Ascending aorta (tissue), 2 donors: ENCODE results near the gene INCA1. TPM values are rescaled to one million over a fixed set of nuclear protein-coding genes. Genes with fewer than 3 reads are reported as not detected.

ENCODE experiments used
- DNase-seq, 2 donors: peaks; one replicate each; pipeline ENCODE4 v3.0.0-alpha.2; 2019; ENCODE audit warnings: low spot score in 2 of 2
- H3K27ac ChIP-seq, 2 donors: fragments of 200-600 bp; sonication (generic); one replicate each; pipeline ENCODE4 v1.5.1; 2016 to 2017; ENCODE audit warnings: mild to moderate bottlenecking in 1 of 2
- H3K27me3 ChIP-seq: fragments of 200-600 bp; sonication (generic); one replicate; pipeline ENCODE4 v1.5.1; 2017
- H3K36me3 ChIP-seq, 2 donors: fragments of 200-600 bp; sonication (generic); one replicate each; pipeline ENCODE4 v1.5.1; 2016
- H3K4me1 ChIP-seq, 2 donors: fragments of 200-600 bp; sonication (generic); one replicate each; pipeline ENCODE4 v1.5.1; 2016 to 2017; ENCODE audit warnings: mild to moderate bottlenecking in 1 of 2
- H3K4me3 ChIP-seq, 2 donors: fragments of 200-600 bp; sonication (generic); one replicate each; pipeline ENCODE4 v1.5.1; 2016 to 2017; ENCODE audit warnings: mild to moderate bottlenecking in 1 of 2
- H3K9me3 ChIP-seq, 2 donors: fragments of 200-600 bp; sonication (generic); one replicate each; pipeline ENCODE4 v1.5.1; 2016
- intact Hi-C: fragments of 100-400 bp; cut with DNase I; formaldehyde crosslinking; loops from one replicate; pipeline ENCODE4 v1.15.1; 2023
- total RNA-seq: library from RNA; depleted of rRNA; stranded (reverse); fragments of >200 nt; gene quantifications from one replicate; pipeline ENCODE4 v1.1.0, GENCODE V29; 2016
- TF ChIP-seq, protein P1 (sequence below), 3 experiments: fragments of 200-600 bp in 2 of 3; fragments of 450-650 bp in 1 of 3; sonication (generic) in 2 of 3; IDR thresholded peaks; one replicate each; pipeline ENCODE4 v1.5.1; 2016 to 2019; ENCODE audit warnings: antibody characterized with exemption in 3 of 3, mild to moderate bottlenecking in 1 of 3, moderate library complexity in 1 of 3

INCA1 gene
- total RNA-seq, 1 donor from 2014 or later = not detected

- Histone ChIP-seq H3K27ac (no peak overlapping the region), H3K36me3 (peaks cover 57 to 59% of the 10 kb centered on the region in 2 donors), H3K27me3 (no peaks in the 10 kb centered on the region), H3K4me1 (peaks cover 0 to 9% of the 10 kb centered on the region in 2 donors), H3K9me3 (no peaks in the 10 kb centered on the region), H3K4me3 (no peak overlapping the region)
- no peak for DNase-seq
- TF ChIP-seq, protein P1, sequence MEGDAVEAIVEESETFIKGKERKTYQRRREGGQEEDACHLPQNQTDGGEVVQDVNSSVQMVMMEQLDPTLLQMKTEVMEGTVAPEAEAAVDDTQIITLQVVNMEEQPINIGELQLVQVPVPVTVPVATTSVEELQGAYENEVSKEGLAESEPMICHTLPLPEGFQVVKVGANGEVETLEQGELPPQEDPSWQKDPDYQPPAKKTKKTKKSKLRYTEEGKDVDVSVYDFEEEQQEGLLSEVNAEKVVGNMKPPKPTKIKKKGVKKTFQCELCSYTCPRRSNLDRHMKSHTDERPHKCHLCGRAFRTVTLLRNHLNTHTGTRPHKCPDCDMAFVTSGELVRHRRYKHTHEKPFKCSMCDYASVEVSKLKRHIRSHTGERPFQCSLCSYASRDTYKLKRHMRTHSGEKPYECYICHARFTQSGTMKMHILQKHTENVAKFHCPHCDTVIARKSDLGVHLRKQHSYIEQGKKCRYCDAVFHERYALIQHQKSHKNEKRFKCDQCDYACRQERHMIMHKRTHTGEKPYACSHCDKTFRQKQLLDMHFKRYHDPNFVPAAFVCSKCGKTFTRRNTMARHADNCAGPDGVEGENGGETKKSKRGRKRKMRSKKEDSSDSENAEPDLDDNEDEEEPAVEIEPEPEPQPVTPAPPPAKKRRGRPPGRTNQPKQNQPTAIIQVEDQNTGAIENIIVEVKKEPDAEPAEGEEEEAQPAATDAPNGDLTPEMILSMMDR (IDR thresholded peaks at IDR 0.05) = no peak
- intact Hi-C loops = no loop called here
Measured at GRCh38 chr17:4982305-4982704, 15.0 kb downstream of the INCA1 start.

DNA sequence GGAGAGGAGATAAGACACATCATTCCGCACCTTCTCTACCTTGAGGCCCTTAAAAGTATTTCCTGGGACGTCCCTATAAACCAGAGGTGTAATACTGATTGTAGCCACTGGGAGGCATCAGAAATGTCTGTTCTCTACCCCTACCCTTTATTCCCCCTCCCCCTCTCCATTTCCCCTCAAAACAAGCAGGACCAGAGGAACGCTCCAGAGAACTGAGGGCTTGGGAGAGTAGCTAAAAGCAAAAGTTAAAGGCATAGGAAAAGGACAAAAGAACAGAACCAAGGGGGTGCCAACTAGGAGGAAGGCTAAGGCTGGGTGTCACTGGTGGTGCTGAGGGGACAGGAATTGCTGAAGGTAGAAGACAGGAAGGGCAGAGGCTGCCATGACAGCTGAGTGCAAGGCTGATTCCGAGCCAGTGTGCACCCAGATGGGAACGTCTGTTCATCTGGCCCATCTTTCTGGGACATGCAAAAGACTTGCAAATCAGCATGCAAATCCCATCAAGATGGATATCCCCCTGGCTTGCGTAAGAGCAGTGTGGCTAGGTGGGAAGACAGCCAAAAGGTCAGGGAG is 16.6 kb downstream of the INCA1 start:
- no peak overlapping the region for H3K27ac ChIP-seq
- peaks cover 68 to 74% of the 10 kb centered on the region in 2 donors for H3K36me3 ChIP-seq
- TF ChIP-seq, protein P1 (IDR thresholded peaks at IDR 0.05) = peak; percentile 68 to 76 (median 76)
- no peak for DNase-seq
- H3K4me1 ChIP-seq = no peaks in the 10 kb centered on the region
- intact Hi-C loops = loop anchor here (1.0 kb wide), 1 partner anchor 82 kb away; no protein-coding TSS in a partner anchor
- no peak overlapping the region for H3K4me3 ChIP-seq
- H3K9me3 ChIP-seq = no peaks in the 10 kb centered on the region
- no peaks in the 10 kb centered on the region for H3K27me3 ChIP-seq

DNA sequence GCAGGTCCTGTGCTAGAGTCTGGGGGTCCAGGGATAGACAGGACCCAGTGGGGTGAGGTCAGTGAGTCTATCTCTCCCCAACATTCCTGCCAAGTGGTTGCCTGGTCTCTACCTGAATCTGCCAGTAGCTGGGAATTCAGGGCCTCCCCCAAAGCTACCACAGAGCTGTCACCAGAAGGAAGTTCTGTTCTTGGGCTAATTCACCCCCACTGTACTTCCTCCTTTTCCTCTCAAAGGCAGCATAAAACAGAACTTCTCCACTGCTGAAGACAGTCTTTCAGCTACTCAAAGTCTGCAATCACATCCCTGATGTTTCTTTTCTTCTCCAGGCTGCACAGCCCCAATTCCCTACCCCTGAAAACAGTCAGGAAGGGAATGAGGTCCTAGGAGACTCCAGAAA is 18.6 kb downstream of the INCA1 start:
- H3K4me1 ChIP-seq = no peaks in the 10 kb centered on the region
- no peaks in the 10 kb centered on the region for H3K27me3 ChIP-seq
- no peaks in the 10 kb centered on the region for H3K9me3 ChIP-seq
- TF ChIP-seq, protein P1 (IDR thresholded peaks at IDR 0.05) = no peak
- no peak overlapping the region for H3K27ac ChIP-seq
- intact Hi-C loops = no loop called here
- DNase-seq = no peak
- peaks cover 61 to 76% of the 10 kb centered on the region in 2 donors for H3K36me3 ChIP-seq
- no peak overlapping the region for H3K4me3 ChIP-seq

DNA sequence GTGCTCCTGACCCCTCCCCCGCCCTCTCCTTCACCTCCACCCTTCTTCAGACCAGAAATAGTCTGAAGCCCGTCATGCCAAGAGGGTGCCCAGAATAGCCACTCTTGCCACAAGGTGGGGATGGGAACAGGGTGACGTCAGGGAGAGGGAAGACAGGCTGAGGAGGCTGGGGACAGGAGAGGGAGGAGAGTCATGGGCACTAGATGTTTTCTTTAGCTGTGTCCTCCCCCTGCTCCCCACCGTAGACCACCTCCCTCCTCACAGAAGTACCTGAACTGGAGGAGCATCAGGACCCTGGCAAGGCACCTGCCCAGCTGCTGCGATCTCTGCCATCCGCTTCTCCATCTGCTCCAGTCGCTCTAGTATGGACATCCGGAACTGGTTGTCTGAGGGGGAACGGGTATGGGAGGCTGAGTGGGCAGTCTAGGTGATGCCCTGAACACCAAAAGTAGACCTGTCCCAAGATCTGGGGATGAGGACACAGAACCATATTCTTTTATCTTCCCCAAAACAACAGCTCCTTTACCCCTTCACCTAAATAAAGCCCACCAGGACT is 23.1 kb downstream of the INCA1 start:
- no peaks in the 10 kb centered on the region for H3K27me3 ChIP-seq
- peak overlapping the region; percentile 47 to 48 for H3K27ac ChIP-seq

GRCh38 chr17:4973256-4974114 is 23.8 kb downstream of the INCA1 start:
- no peaks in the 10 kb centered on the region for H3K27me3 ChIP-seq
- H3K4me3 ChIP-seq = no peak overlapping the region
- H3K9me3 ChIP-seq = no peaks in the 10 kb centered on the region
- no peak for DNase-seq
- TF ChIP-seq, protein P1 (IDR thresholded peaks at IDR 0.05) = no peak
- H3K4me1 ChIP-seq = peaks cover 6 to 10% of the 10 kb centered on the region in 2 donors
- intact Hi-C loops = no loop called here
- H3K27ac ChIP-seq = peak overlapping the region; percentile 47 to 48
- H3K36me3 ChIP-seq = peaks cover 46 to 74% of the 10 kb centered on the region in 2 donors

More for the DNA sequence above, 23.1 kb downstream of the INCA1 start:
- Histone ChIP-seq H3K4me1 (peaks cover 0 to 3% of the 10 kb centered on the region in 2 donors), H3K4me3 (no peak overlapping the region), H3K9me3 (no peaks in the 10 kb centered on the region), H3K36me3 (peaks cover 49 to 81% of the 10 kb centered on the region in 2 donors)
- DNase-seq = no peak
- TF ChIP-seq, protein P1 (IDR thresholded peaks at IDR 0.05) = no peak
- intact Hi-C loops = no loop called here
